Endothelial cell of hepatic sinusoid (primary cell): ENCODE measurements around the gene NXPE3.

Experiments used
- in situ Hi-C: cut with HindIII; loops from 2 replicates; pipeline ENCODE4 v1.10.0; 2017; ENCODE audit warnings: low sequenced_read_pairs

The NXPE3 gene

DNA sequence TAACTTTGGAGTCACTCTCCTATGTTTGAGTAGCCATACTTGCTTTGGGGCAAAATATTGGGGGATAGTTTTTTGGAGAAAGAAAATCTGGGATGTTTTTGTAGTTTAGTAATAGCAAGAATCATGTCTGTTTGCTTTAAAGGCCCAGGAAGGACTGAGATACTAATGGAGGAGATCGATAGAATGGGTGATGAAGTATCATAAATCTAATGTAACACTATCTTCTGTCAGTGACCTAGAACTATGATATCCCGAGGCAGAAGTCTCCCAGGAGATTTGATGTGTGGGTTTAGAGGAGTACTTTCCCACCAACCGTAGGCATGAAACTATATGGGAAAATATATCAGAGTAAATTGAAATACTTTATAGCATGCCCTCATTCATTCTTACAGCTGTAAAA, 49.3 kb downstream of the NXPE3 start:
- in situ Hi-C loops, result no loop called here

DNA sequence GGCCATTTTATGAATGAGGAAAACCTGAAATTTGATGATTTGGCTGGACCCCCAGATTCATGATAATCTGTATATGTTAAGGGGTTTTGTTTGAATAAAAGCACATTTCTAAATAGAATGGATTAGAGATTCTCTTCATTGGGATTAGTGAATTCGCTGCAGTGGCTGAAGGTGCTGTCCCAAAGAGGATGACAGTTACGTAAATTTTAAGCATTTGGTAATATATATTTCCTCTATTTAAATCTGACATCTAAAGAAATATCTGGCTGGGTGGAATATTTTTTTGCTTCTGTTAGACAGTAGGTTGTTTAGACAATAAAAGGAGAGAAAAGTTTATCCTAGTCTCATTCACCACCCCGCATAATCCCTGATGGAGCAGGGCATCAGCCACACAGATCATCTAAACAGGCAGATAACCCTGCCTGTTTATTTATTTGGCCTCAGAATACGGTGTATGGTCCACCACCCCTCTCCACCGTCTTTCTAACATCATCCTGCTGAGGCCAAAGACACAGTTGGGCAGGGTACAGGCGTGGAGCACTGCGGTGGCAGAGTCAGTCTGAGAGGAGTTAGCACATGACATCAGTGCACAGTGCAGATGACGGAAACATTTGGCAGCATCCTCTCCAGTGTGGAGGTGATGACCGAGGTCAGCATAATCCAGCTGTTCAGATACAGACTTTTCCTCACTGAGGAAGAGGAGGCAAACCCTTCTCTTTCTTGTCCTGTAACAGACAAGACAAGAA, 49.9 kb downstream of the NXPE3 start:
- in situ Hi-C loops, result no loop called here

DNA sequence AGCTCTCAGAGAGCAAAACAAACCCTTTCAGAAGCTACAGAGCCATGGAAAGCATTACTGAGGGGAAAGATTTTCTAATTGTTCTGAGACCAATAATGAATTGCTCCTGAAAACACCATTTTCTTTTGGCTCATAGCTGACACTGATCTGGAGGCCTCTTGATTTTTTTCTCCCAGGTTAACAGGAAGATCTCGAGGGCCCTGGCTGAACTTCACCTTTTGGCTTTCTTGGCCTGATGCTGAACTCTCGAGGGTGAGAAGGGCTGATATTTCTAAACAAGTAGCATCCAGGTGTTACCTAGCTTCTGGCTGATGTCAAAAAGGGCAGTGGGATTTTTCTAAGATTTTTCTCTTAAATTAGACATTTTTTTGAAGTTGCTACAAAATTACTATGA, 50.4 kb downstream of the NXPE3 start:
- in situ Hi-C loops, result no loop called here

DNA sequence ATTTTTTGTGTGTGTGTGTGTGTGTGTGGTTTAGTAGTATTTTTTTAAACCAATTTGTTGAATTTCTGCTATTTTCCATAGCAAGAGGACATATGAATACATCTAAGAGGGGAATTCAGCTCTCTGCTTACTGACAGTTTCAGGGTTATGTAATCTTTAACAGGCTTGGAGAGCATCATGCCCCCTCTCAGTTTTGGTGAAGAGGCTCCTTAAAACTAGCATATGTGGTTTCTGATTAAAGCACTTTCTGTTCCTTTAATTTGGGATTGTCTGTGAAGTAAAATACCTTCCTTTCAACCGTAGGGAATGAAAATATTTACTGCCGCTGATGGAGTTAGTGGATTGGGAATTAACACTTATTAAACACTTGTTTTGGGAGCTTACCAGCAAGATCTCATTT, 50.9 kb downstream of the NXPE3 start:
- in situ Hi-C loops, result no loop called here

DNA sequence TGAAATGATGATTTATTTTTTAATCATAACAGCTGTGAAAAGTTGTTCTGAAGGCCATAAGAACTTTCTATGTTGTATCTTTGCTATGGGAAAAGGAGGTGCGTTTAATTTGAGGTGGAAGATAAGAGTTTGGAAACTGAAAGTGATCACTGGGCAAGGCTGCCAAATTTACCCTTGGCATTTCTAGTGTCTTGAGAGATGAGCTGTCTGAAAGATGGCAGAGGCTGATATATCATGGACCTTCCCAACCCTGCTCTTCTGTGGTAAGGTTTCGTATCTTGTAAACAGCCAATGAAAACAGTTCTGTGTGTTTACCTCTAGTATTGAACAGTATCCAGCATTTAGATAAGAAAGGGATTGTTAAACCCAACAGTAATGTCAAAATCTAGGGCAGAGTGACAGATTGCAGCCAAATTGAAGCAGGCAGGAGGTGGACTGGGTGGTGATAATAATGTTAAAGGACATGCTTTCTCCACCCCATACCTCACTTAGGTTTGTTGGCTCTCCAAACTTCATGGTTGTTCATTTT, 54.5 kb downstream of the NXPE3 start:
- in situ Hi-C loops, result no loop called here

DNA sequence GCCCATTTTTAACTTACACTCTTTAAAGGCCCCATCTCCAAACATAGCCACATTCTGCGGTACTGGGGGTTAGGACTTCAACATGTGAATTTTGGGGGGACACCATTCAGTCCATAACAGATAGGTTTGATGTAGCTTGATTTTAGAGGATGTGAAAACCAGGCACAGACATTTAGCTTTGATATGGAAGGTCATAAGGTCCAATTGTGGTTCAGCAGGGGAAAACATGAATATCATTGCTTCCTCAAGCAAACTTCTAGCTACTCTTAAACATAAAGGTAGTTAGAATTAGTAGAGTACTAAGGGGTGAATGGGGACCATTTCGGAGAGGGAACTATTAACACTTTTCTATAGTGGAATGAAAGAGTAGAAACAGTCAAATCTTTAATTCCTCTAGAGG, 56.7 kb downstream of the NXPE3 start:
- in situ Hi-C loops, result no loop called here

DNA sequence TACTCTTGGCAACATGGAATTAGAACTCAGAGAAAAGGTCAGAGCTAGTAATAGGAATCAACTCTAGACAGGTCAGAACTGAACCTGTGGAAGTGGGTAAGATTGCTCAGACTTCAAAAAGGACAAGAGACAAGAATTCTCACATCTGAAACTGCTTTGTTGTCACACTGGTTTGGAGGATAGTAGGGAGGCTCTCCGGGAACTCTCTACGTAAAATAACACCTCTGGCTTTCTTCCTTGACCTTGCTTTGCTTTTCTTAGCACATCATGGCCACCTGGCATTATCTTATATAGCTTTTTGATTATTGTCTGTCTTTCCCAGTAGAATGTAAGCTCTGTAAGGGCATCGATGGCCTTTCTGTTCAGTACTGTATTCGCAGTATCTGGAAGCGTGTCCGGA, 57.1 kb downstream of the NXPE3 start:
- in situ Hi-C loops, result no loop called here

DNA sequence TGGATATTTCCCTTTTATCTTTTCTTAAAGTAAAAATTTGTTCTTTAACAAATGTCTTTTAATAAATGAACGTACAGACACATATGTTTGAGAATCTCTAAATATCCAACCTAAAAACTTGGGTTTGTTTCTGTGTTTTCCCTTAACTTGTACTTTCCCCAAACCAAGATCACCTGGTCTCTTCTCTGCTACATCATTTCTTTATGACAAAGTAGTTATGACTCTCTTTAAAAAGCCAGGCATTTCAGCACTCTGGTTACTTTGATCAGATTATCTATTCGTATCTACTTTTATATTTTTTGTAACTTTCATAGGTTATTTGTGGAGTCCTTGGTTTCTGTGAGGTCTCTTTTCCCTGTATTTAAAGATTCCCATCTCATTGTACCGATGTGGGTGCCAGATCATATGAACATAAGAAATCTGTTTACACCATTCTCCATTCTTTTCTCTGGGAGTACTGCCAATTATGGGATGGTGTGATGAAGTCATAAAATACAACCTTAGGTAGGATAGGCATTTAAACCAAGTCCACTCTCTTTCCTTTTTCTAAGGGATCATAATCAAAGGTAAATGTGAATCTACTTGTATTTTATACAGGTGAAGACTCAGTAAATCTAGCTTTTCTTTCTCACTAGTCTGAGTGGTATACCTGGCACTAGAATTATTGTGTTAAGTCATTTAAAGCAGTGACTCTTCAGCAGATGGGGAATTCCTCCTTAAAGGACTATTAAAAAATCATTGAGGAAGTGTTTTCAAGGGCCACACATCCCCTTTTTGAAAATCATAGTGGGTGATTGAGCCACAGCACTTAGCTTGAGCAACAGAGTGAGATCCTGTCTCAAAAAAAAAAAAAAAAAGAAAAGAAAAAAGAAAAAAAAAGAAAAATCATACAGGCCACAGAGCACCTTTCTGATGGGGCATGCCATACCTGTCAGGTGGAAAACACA, 57.9 kb downstream of the NXPE3 start:
- in situ Hi-C loops, result no loop called here

DNA sequence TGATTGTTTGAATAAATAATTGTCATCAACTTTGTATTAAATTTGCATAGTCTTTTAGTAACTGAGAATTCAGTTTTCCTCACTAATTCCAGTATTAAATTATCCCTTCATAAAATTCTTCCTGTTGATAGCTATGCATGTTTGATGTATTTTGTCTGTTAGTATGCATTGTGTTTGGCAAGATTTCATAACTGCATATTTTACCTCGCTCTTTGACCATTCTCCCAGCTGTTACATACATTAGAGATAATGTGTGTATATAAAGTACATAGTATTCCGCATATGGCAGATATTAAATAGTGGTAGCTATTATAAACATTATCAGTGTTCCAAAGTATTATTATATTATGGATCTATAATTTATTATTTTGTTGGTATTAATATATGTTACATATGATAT, 59.7 kb downstream of the NXPE3 start:
- in situ Hi-C loops, result no loop called here

DNA sequence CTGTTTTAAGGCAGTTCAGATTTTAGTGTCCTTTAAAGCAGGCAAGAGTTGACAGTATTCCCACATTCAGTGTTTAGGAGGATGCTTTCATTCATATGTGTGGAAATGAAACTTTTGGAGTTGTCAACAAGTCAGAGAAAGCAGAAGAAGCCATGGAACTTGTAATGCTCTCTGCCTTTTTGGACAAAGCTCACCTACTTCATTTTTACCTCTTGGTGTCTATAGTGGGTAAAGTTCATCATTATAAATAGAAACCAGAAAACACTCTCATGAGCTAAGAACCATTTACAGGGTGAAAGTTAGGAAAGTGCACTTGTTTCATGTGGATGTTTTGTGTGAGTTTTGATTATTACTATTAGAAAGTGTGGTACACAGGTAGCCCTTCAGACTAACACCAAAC, 61.1 kb downstream of the NXPE3 start:
- in situ Hi-C loops, result no loop called here

DNA sequence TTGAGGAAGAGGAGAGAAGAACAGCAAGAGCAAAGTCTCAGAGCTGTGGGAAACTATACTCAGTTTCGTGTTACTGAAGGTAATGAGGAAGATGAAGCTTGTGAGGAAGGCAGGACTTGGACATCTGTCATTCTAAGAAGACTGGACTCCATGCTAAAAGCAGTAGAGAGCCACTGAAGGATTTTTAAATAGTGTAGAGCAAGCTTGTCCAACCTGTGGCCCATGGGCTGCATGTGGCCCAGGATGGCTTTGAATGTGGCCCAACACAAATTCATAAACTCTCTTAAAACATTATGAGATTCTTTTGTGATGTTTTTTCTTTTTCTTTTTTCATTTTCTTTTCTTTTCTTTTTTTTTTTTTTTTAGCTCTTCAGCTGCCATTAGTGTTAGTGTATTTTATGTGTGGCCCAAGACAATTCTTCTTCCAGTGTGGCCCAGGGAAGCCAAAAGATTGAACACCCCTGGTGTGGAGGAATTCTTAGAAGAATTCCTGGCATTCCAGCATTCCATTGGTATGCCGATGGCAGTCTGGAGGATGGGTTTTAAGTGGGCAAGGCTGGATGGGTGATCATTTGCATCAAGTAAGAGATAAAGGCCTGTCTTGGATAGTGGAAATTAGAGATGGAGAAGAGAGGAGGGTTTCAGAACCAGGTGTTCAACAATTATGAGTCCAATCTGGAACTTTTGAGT, 63.4 kb downstream of the NXPE3 start:
- in situ Hi-C loops, result no loop called here

DNA sequence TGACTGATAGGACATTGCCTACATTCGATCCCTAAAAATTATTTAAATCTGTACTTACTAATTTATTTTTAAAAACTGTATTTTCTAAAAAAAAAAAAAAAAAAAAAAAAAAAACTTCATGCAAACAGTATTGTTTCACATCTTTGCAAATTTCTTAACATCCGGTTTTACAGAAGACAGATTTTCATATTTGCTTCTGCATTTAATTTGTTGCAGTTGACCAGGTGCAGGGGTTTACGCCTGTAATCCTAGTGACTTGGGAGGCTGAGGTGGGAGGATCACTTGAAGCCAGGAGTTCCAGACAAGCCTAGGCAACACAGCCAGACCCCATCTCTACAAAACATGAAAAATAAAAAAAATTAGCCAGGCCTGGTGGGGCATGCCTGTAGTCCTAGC, 63.9 kb downstream of the NXPE3 start:
- in situ Hi-C loops, result no loop called here

DNA sequence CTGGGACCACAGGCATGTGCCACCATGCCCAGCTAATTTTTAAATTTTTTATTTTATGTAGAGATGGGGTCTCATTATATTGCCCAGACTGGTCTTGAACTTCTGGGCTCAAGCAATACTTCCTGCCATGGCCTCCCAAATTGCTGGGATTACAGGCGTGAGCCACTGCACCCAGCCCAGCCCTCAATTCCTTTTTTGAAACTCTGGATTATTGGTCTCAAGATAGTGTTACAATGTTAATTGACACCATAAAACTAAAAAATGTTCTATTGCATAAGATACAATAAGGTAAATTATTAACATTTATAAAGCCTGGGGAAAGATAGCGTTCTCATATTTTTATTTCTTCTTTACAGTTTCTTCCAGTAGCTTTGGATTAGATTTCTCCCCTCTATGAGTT, 66.4 kb downstream of the NXPE3 start:
- in situ Hi-C loops, result no loop called here

DNA sequence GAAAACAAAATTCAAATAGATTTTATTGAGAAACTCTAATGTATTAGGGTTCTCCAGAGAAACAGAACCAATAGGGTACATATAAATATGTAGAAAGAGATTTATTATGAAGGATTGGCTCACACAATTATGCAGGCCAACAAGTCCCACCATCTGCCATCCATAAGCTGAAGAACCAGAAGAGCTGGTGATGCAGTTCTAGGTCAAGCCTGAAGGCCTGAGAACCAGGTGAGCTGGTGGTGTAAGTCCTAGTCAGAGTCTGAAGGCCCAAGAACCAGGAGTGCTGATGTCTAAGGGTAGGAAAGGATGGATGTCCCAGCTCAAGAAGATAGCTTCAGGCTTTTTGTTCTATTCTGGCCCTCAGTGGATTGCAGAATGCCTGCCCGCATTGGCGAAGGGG, 67.7 kb downstream of the NXPE3 start:
- in situ Hi-C loops, result no loop called here

DNA sequence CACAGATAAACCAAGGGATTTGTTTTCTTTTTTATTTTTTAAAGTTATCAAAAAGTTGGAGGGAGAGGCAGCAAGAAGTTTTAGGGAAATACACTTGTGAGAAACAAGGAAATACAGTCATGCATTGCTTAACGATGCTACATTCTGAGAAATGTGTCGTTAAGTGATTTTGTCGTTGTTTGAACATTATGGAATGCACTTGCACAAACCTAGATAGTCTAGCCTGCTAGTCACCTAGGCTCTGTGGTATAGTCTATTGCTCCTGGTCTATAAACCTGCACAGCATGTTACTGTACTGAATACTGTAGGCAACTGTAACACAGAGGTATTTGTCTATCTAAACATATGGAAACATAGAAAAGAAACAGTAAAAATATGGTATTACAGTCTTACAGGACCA, 68.3 kb downstream of the NXPE3 start:
- in situ Hi-C loops, result no loop called here

DNA sequence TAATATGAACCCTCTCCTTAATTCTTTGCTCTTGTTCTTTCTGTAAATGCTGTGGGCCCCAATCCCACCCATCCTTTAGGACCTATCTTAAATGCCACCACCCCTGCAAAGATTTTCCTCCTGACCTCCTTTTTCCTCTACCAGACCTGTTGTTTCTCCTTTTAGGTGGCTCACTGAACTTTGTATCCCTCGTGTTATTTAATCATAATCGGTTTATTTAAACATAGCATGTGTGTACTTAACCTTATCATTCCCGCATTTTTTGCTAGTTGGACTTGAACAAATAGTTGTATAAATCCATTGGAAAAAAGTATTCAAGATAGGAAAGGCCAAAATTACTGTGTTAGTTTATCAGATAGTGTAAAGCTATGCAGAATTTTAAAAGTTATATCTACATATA, 69.3 kb downstream of the NXPE3 start:
- in situ Hi-C loops, result no loop called here

DNA sequence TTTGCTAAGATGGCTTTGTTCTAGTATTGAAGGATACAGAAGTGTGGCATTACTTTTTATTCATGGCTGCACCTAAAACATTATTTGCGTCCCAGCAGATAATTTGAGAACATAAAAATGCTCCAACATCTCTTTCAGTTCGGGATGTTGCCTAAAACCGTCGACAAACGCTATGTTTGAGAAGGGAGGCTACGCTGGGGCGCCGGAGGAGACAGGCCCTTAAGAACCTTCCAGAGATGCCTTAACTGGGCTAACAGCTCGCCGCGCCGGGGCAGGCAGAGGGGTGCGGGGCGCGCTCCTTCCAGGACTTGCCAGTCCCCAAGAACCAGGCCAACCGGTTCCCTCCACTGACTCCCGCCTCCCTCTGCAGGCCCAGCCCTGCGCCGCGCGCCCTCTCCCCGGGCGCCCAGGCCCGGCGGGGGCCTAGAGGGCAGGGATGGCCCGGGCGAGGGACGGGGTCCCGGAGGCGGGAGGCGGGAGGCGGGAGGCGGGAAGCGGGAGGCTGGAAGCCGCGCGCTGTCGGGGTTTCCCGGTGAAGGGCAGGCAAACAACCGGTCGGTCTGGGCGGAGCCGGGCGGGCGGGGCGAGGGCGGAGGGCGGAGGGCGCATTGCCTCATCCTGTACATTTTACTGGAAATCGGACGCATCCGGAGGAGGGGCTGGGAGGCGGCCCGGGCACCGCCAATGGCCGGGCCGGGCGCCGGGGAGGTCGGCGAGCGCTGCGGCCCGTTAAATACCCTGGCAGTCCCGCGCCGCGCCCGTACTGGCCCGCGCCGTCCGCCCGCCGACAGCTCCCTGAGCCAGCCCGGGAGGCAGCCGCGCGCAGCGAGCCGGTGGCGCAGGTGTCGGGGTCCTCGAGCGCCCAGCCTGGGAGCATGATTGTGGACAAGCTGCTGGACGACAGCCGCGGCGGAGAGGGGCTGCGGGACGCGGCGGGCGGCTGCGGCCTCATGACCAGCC, 70.0 kb downstream of the NXPE3 start, which contains the start of gene NFKBIZ:
Gene NFKBIZ, plus strand, starts transcription at position 761 of the 960 bp plus-strand sequence. Its CDS starts 115 bp downstream, at position 876.
- in situ Hi-C loops, result no loop called here

DNA sequence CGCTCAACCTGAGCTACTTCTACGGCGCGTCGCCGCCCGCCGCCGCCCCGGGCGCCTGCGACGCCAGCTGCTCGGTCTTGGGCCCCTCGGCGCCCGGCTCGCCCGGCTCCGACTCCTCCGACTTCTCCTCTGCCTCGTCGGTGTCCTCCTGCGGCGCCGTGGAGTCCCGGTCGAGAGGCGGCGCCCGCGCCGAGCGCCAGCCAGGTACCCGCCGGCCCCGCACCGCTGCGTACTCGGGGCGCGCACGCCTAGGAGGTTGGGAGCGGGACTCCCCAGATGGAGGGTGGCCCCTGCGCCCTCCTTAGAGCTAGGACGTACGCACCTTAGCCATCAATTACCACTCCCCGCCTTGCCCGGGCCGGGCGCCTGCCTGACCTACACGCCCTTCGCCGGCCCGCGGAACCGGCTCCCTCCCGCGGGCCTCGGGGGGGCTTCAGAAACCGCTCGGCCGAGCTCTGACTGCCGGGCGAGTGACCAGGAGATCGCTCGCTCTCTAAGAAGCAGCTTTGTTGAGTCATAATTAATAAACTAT, 70.8 kb downstream of the NXPE3 start:
- in situ Hi-C loops, result no loop called here

DNA sequence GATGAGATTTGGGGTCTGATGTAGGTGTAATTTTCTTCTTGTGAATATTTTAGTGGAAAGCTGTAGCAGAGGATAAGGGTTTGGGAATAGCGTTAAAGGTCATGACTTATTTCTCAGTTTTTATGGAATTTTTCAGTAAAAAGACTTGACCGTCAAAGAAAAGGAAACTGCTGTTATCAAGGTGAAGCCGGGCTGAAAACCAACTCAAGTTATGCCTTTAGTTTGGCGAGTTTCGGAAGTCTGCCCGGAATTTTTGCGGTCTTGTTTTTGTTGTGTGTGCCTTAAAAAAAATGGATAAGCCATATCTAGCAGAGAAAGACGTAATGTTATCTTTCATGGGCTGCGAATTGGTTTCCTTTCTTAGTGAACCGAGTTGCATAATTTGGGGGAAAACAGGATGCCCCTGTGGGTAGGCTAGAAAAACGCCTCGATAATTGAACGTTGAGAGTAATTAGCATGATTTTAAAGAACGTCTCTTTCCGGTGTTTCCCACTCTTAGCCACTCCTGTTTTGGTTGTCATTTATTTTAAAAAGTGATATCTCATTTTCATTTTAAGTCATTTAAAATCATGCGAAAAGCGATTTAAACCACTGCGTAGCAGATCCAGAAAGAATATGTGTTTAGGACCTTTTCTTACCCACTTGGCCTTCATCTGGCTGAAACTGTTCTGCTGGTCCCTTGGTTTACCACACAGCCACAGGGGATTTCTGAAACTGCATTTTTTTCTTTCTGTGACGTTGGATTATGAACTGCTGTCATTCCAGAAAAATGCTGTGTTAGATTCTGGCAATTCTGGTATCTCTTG, 71.4 kb downstream of the NXPE3 start:
- in situ Hi-C loops, result no loop called here
